Stimulated activated CD8-positive, alpha-beta memory T cell treated with anti-CD3 and anti-CD28 coated beads, Interleukin-2, amount 100 ng/mL, for 48 hours (primary cell): Measurements from ENCODE around the gene CCDC15.
"Not testable (repeated sequence)": the region's sequence is repeated elsewhere in the genome, so short reads cannot be mapped to it uniquely, and the experiment has no call there.

ENCODE experiments used
- DNase-seq, 2 donors: peaks; one replicate each; pipeline ENCODE4 v3.0.0-alpha.2; 2020; ENCODE audit warnings: low read depth in 2 of 2

Gene CCDC15

DNA sequence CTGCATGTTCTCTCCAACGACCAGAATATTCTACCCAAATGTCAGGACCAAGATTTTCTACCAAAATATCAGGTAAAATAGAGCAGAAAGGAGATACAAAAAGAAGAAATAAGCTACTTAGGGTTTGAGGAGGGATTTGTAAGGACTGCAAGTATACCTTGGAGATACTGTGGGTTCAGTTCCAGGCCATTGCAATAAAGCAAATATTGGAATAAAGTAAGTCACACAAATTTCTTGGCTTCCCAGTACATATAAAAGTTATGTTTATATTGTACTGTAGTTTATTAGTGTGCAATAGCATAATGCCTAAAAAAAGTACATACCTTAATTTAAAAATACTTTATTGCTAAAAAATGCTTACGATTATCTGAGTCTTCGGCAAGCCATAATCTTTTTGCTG lies 34.1 kb downstream of the CCDC15 start:
- no peak for DNase-seq

DNA sequence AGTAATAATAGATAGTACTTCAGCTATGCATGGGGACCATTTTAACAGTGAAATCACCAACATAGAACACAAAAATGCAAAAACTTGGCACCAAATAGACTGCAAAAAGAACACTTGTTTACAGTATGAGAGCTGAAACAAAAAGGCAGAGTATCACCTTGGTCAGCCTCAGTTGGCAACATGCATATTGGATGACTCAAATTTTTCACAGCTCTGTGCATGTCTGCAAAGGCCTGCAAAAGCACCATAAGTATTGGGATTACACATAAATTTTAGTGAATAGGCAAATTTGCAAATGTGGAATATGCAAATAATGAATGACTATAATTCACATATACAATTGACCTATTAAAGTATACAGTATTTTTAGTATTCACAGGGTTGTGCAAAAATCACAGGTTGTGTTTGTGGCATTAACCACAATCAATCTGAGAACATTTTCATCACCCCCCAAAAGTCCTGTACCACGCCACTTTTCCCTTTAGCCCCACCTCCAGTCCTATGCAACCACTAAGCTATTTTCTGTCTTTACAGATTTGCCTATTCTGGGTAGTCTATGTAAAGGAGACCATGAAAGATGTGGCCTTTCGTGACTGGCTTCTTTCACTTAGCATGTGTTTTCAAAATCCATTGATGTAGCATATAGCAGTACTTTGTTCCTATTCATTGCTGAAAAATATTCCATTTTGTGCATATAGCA lies 47.2 kb downstream of the CCDC15 start:
- DNase-seq: no peak

DNA sequence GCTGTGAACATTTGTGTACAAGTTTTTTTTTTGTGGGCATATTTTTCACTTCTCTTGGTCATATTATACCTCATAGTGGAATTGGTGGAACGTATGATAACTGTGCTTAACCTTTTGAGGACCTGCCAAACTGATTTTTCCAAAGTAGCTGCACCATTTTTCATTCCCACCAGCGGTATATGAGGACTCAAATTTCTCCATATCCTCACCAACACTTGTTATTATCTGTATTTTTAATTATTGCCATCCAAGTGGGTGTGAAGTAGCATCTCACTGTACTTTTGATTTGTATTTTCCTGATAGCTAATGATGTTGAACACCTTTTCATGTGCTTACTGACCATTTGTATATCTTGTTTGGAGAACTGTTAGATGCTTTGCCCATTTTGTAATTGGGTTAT lies 47.8 kb downstream of the CCDC15 start:
- DNase-seq: no peak

DNA sequence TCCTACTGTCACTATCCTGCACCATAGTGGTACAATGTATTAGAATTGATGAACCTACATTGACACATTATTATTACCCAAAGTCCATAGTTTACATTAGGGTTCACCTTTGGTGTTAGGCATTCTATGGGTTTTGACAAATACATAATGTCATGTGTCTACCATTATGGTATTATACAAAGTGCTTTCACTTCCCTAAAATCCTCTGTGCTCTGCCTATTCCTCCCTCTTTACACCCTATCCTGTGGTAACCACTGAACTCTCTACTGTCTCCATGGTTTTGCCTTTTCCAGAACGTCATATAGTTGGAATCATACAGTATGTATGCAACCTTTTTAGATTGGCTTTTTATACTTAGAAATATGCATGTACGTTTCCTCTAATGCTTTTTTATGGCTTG lies 51.5 kb downstream of the CCDC15 start:
- no peak for DNase-seq

DNA sequence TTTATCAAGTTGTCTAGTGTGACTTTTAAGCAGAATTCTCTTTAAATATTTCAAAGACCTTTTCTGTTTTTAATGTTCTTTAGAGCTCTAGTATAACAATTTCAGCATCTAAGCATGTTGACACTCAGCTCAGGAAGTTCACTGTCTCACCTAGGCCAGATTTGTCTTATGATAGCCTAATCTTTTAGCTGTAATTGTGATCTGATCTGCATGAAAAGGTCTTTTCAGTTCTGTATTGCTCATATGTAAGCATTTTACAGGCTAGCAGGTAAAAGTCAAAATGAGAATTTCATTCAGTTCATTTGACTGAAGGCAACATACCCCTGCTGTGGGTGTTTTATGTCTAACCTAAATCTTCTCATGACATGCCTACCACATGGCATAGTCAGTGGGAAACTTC lies 62.4 kb downstream of the CCDC15 start:
- no peak for DNase-seq

DNA sequence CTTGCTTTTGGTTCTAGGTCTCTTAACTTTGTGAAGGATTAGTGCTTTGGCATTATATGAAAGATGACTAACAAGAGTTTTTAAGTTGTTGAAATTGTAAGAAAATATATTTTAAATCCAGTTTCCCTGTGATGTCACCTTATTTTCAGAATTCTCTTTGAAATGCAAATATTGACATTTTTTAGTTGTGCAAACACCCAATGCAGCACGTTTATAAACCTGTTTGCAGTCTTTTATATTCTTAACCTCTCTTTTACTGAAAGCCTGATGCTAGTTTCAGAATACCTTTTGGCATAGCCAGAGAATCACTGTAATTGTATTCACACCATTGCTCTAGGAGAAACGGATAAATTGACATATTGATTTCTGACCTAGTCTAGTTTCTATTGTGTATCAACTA lies 66.3 kb downstream of the CCDC15 start:
- DNase-seq: no peak

DNA sequence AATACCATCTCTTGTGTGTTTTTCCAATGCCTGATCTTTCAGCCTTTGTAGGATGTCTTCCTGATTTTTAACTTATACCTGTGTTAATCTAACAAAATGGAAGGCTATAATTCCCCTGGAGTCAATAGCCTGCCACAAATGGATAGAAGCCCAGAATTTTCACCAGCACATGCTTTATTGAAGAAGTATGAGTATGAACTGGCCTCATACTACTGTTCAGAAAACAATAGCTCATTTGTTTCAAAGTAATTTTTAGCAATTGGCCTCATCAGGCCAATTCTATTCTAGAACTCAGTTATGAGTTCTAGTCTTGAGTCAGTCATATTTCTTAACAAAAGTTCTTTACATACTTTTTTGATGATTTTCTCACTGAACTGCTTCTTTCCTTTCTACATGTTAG lies 68.5 kb downstream of the CCDC15 start:
- no peak for DNase-seq

DNA sequence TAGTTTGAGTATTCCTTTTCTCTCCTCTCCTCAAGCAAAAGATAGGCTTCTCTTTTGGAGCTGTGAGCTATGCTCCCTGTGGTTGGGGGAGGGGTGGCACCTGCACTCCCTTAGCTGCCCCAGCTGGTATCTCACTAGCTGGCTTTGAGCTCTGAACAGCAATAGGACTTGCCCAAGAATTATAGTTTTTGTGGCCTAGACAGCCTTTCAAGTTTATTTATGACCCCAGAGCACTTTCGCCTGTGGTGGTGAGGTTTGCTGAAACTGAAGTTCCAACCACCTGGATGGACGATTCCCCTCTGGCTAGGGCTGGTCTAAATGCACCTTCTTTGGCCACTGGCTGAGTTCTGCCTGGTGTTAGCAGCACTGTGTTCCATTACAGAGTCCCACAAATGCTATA lies 72.0 kb downstream of the CCDC15 start:
- no peak for DNase-seq

DNA sequence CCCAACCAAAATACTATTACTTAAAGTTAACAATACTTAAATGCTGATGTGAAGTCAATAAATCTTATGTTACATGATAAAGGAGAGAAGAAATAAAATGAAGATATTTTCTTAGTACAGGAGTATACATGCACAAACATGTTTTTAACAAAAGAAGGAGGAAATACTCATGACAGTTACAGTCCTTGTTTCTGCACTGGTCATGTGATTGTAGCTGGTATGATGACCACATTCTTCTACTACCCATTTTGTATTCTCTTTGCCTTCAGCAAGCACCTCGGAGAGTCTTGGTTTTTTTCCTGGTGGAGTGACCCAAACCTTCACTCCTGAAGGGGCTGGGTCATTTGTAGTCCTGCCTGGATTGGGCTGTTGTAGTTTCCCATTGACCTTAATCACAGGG lies 75.4 kb downstream of the CCDC15 start:
- not testable (repeated sequence) for DNase-seq

DNA sequence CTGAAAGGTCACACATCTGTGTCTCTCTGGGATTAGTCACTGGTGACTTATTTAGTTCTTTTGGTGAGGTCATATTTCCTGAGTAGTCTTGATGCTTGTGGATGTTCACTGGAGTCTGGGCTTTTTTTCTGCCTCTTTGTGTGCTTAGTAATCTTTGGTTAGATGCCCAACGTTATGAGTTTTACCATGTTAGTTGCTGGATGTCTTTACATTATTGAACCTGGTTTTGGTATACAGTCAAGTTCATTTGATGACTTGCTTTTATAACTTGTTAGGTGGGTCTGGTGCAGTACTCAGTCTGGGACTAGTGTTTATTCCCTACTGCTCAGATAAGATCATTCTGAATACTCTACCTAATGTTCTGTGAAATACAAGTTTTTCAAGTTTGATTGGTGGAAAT lies 82.9 kb downstream of the CCDC15 start:
- no peak for DNase-seq

DNA sequence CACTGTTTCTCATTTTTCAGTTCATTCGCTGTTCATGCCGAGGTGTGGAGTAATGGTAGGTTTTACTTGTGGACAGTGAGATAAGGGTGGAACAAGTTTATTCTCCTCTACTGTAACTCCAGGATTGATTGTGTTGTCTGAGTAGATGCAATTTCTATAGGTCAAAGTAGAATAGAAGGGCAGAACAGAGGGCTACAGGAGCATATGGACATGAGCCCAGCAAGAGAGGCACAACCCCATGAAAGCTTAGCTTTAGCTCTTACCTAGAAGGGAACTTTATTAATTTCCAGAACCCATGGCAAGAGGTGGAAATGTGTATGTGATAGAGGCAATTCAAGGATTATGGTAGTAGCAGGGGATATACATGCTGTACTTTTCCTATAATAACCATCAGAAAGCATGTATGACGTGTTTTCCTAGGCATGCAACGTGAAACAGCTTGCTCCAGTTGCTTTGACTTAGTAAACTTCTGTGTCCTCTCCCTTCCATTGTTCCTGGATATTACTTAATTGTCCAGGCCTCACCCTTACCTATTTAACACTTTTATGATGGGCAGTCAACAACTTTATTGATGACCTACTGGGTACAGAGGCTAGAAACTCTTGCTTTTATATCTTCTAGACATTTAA lies 95.3 kb downstream of the CCDC15 start:
- DNase-seq: no peak

DNA sequence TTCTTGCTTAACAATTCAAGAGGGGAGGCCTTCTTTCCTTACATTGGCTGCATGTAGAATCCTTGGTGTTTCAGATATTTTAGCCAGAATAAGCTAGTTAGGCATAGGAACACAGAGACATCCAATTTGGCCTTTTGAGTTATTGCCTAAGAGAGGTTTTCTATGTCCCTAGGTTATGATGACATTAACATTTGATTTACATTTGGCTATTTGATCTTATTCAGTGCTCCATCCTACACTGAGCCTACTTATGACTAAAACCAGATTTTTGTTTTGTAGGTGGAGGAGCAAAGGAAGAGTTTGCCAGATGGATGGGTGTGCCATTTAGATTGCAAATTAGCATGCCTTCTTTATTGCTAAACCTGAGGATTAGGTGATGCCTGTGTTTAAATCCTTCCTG lies 98.0 kb downstream of the CCDC15 start:
- DNase-seq: no peak

DNA sequence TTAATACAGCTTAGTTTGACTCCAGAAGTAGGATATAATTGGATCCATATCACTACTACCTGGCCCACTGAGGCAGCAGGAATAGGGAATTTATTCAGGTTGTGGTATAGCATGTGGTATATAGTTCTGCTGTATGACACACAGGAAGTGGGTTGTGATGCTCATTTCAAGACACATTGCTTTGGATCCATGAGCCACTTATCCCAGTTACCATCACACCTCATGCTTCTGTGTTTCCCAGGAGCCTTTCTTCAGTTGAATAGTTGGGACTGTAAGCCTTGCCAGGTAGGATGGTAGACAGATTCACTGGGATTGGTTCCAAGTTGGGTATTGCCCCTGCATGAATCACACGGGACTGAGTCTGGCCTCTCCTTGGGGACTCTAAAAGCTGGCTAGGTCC lies 99.2 kb downstream of the CCDC15 start:
- DNase-seq: no peak

DNA sequence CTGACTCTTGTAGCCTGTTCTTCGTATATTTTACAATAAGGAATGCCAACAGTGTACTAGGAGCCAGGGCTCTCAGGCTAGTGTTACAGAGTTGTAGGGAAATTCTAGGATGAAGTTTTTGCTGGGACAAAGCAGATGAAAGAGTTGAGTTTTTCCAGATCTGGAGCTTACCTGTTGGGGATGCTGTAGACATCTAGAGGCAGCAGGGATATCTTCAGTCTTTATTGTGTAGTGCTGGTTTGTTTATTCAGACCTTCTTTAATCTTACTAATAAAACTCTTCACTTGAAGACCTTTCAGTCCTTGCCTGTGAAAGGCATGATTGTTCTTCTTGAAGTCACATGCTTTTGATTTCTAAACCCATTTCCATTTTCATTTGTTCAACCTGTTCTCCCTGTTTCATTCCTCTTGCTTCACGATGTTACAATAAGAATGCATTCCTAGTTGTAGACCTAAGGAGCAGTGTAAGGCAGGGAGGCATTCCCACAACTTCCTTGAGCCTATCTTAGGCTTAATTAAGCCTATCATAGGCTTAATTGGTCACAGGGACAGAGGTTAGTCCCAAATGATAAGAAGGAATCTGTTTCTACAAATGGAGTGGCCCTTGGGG lies 101.2 kb downstream of the CCDC15 start:
- DNase-seq: no peak

DNA sequence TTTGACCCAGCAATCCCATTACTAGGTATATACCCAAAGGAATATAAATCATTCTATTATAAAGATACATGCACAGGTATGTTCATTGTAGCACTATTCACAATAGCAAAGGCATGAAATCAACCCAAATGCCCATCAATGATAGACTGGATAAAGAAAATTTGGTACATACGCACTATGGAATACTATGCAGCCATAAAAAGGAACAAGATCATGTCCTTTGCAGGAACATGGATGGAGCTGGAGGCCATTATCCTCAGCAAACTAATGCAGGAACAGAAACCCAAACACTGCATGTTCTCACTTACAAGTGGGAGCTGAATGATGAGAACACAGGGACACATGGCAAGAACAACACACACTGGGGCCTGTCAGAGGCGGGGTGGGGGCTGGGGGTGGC lies 102.1 kb downstream of the CCDC15 start:
- not testable (repeated sequence) for DNase-seq

DNA sequence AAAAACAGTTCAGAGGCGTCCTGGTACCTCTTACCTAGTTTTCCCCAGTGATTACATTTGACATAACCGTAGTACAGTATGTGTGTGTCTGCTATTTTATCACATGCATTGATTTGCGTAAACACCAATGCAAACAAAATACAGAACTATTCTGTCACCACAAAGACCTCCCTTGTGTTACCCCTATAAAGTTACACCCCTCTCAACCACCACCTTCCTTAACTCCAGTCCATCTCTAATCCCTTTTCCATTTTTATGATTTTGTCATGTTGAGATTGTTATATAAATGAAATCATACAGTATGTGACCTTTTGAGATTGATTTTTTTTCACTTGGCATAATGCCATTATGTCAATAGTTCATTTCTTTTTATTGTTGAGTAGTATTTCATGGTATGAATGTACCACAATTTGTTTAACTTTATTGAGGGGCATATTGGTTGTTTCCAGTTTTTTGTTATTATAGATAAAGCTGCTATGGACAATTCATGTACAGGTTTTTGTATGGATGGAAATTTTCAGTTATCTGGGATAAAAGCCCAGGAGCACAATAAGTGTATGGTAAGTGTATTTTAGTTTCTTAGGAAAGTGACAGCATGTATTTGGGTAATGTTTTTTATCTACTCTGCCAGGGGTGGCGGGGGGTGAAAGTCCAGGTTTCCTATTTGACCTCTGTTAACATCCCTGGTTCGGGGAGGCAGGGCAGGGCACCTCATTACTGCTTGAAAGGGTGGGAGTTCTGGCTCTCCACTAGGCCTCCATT lies 103.1 kb downstream of the CCDC15 start:
- DNase-seq: no peak

DNA sequence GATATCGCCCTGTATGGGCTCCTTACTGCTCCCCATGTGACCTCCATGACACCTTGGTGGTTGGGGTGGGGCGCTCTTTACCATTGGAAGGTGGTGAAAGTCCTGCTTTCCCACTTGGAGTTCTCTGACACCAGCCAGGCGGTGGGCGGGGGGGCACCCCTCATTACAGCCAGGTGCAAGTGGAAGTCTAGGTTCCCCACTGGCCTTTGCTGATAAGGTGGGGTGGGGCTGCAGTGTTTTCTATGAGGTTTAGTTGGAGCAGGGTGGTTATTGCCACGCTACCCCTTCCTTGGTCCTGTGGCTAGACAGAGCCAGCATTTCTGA lies 103.7 kb downstream of the CCDC15 start:
- DNase-seq: no peak

DNA sequence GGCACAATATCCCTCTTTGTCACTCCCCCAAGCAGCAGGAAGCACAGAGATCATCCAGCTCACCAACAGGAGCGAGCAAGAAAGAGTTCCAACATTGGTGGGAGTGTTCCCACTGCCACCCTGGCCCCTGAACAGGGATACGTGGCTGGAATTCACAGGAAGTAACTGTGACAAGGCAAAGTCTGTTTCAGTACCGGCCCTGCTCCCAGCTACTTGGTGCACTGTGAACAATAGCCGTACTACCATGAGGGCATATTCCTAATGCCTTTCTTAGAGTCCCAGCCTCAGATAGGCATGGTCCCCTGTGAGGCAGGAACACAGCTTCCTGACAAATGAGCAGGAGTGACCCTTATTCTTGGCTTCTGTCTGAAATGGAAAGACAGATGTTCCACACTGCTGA lies 107.3 kb downstream of the CCDC15 start:
- DNase-seq: no peak

DNA sequence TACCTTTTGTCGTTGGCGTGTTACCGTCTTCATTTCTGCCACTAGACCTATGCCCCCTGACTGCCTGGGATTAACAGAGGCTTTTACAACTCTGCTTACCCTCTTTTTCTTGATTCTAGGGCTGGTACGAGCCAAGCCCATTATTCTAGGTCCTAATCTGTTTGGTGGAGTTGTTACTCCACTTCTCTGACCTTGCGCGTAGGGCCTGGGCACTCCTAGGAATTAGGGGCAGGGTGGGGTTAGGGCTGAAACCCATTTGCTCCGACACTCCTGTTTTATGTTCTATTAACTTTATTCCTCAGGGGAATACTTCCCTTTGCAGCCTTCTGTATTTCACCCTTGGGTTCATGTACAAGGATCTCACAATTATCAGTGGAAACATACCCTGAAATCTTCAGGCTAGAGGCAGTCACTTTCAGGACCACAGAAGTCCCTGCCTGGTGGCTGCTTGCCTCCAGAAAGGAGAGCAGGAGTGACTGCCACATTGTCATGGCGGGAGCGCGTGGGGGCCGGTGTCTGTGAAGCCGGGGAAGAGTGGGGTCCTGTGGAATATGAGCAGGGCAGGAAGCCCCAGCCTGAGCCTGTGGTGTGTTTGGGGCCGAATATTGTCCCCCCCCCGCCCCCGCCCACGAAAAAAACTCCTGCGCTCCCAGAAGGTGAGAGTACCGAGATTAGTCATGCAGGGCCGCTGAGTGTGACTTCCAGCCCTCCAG lies 108.4 kb downstream of the CCDC15 start:
- DNase-seq: no peak

DNA sequence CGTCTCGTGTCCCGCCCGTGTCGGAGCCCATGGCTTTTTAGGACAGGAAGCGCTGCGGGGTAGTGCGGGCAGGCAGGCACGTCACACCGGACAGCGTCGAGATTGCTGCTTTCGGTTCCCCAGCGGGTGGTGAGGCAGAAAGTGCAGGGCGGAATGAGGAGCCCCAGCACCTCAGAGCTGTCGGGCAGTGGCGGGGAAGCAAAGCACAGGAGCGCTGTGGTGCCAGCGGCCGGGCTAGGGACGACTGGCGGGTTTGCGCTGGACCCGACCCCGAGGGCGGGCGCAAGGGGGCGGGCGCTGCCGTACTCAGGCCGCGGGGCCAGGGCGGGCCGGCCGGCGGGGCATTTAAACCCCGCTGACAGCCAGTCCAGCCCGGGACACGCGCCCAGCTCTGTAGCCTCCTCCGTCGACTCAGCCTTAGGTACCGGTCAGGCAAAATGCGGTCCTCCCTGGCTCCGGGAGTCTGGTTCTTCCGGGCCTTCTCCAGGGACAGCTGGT lies 109.0 kb downstream of the CCDC15 start, which contains the start of gene SLC37A2:
Gene SLC37A2, plus strand, starts transcription at position 375 of the 498 bp plus-strand sequence. Its CDS starts 63 bp downstream, at position 438.
- peak; percentile 36 to 44 for DNase-seq

DNA sequence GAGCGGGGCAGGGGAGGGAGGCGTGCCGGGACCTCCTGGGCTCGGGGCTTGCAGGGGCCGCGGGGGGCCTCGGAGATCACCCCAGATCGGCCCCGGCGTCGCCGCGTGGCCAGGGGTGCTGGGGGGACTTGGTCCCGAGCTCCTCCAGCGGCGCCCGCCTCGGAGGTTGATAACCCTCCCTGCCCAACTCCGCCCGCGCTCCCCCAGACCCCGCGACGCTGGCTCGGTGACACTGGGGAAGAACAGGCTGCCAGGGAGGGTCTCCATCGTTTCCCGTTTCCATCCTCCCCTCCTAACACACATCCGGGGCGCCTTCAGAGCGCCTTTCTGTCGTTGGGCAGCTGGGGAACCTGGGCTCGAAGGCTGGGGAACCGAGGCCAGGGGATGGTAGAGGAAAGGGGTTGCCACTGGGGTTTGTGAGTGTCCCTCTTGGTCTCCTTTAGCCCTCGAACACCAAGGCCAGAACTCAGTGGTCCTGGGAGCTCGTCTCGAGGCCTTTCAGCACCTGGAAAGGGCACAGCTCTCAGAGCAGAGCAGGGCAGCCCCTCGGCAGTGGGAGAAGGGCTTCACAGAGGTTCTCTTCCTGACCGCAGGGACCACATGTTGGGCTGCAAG lies 109.5 kb downstream of the CCDC15 start:
- no peak for DNase-seq
